HG03354 (cell line): Measurements from ENCODE around the gene PARVA.
"Not testable (repeated sequence)": the region's sequence is repeated elsewhere in the genome, so short reads cannot be mapped to it uniquely, and the experiment has no call there.

Source experiments
- ATAC-seq: cut with Tn5 transposase; IDR thresholded peaks from one replicate; pipeline ENCODE4 v1.9.1; 2021; ENCODE audit warnings: mild to moderate bottlenecking; ENCODE audit not compliant: unreplicated experiment, poor library complexity, severe bottlenecking

Gene PARVA

GRCh38 chr11:12377106-12377823, at the start of gene PARVA:
Gene PARVA, plus strand, starts transcription at chr11:12377571. Its CDS starts 77 bp downstream, at chr11:12377648.
- ATAC-seq: no peak

GRCh38 chr11:12329169-12329568, 48.2 kb upstream of the PARVA start:
- ATAC-seq: no peak

- no peak for ATAC-seq
Observed at GRCh38 chr11:12329797-12330196, 47.6 kb upstream of the PARVA start.

GRCh38 chr11:12330485-12331231, 46.7 kb upstream of the PARVA start:
- no peak for ATAC-seq

GRCh38 chr11:12331239-12331874, 46.0 kb upstream of the PARVA start:
- ATAC-seq: peak; percentile 62

- ATAC-seq: no peak
Observed at GRCh38 chr11:12343526-12343925, 33.8 kb upstream of the PARVA start.

GRCh38 chr11:12353534-12353933, 23.8 kb upstream of the PARVA start:
- ATAC-seq: no peak

GRCh38 chr11:12354750-12355545, 22.4 kb upstream of the PARVA start:
- ATAC-seq: no peak

GRCh38 chr11:12356944-12357655, 20.3 kb upstream of the PARVA start:
- no peak for ATAC-seq

GRCh38 chr11:12357697-12358096, 19.7 kb upstream of the PARVA start:
- not testable (repeated sequence) for ATAC-seq

GRCh38 chr11:12358302-12359188, 18.8 kb upstream of the PARVA start:
- no peak for ATAC-seq

- ATAC-seq: no peak
Observed at GRCh38 chr11:12359761-12360160, 17.6 kb upstream of the PARVA start.

- no peak for ATAC-seq
Observed at GRCh38 chr11:12361682-12362081, 15.7 kb upstream of the PARVA start.

GRCh38 chr11:12362857-12363256, 14.5 kb upstream of the PARVA start:
- no peak for ATAC-seq

GRCh38 chr11:12363373-12363772, 14.0 kb upstream of the PARVA start:
- ATAC-seq: no peak

- not testable (repeated sequence) for ATAC-seq
Observed at GRCh38 chr11:12365965-12366575, 11.3 kb upstream of the PARVA start.

GRCh38 chr11:12367057-12367456, 10.3 kb upstream of the PARVA start:
- not testable (repeated sequence) for ATAC-seq

- ATAC-seq: no peak
Observed at GRCh38 chr11:12372111-12372510, 5.3 kb upstream of the PARVA start.
